ENCODE measurements around the gene EYA4.
"Not testable (repeated sequence)": the region's sequence is repeated elsewhere in the genome, so short reads cannot be mapped to it uniquely, and the experiment has no call there.

The EYA4 gene

DNA sequence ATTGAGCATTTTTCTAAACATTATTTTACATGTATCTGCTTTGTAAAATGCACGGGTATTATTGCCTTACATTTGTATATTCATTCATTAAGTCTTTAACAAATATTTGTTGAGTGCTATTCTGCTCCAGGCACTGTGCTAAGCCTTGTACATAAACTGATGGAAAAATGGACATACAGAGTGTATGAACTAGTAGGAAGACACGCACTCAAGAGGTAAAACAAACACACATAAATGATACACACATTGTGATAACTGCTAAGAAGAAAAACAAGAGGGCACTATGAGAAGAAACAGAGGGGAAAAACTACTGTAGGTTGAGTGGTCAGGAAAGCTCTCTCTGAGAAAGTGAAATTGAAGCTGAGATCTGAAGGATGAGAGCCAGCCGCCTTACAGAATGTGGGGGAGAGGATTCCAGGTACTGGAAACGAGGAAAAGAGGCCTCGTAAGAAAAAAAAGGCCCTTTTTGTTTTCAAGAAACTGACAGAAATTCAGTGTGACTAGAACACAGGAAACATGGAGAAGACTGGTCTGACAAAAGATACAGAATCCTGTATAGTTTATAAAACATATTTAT is 117.5 kb downstream of the EYA4 start:
- DNase-seq = no peak

DNA sequence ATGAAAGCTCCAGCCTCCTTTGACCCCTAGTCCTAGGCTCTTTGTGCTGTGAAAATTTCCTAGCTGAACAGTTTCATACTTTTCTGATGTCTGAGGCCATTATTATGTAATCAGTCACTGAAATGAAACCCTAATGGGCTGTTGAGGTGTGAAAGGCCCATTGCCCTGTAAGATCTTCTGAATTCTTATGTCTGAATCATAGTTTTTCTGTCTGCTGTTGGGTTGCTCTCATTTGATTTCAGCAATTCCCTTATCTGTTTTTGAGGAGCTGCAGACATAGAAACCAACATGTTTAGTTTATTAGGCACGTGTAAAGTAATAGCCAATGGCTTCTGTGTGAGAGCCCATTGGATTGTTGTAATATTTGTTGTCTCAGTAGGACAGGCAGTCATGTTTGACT is 118.1 kb downstream of the EYA4 start:
- no peak for DNase-seq

DNA sequence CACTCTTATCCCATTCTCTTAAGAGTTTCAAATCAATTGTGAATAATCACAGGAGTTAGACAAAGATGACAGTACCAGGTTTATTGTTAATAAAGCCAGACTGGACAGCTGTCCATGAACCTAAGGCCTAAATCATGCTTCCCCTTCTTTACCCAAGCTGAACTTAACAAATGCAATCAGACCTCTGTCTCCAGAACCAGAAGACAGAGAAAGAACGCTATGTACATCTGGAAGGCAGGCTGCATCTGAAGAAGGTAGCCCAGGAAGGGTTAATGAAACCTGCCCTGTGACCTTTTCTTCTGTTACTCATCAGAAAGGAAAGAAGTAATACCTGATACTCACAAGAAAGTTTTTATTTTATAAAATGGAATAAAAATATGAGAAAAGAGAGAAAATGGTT is 118.6 kb downstream of the EYA4 start:
- no peak for DNase-seq

DNA sequence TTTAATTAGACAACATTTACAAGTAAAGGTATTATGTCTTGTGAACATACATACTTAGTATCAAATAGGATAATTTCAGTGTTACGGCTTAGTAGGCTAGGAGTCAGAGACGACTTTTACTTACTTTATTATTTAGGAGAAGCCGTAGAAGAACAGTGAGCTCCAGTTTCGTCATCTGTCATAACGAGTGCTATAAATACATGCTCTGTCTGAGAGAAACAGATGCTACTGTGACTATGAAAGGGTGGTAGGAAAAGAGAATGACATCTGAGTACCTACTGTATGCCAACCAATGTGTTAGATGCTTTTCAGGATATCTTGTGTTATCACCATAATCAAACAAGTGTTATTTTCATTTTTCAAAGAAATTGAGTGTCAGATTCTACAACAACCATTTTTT is 119.0 kb downstream of the EYA4 start:
- DNase-seq = no peak

DNA sequence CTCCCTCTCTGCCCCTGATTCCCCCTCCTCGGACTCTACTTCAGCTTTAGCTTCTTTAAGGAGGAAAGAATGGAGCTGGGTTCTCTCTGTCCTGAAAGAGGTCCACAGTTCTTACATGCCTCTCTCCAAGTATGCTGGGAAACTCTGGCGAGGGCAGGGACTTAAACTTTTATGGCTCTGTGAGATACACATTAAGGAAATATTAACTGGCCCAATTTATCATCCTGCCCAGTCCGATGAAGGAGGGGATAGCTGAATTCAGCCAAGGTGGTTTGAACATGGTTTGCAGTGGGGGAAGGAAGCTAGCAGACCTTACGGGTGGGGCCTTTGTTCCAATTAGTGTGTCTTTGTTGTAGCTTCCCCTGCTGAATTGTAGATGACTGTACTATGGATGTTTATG is 121.7 kb downstream of the EYA4 start:
- no peak for DNase-seq

DNA sequence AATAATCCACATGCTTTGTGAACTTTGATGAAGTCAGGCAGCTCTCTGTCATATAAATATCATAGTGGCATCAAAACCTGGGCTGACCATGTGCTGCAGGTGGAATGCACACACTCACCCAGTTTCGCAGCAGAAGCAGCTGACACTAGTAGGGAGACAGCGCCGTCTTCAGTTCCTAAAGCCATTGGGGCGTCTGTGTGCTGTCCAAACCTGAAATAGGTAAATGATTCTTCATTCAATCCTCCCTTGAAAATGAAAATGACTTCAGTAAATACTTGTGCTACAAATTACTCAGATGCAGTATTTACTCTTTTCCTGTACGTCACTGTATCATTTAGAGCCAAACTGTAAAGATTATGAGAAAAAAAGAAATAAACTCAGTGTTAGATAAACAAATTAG is 127.5 kb downstream of the EYA4 start:
- DNase-seq = no peak

DNA sequence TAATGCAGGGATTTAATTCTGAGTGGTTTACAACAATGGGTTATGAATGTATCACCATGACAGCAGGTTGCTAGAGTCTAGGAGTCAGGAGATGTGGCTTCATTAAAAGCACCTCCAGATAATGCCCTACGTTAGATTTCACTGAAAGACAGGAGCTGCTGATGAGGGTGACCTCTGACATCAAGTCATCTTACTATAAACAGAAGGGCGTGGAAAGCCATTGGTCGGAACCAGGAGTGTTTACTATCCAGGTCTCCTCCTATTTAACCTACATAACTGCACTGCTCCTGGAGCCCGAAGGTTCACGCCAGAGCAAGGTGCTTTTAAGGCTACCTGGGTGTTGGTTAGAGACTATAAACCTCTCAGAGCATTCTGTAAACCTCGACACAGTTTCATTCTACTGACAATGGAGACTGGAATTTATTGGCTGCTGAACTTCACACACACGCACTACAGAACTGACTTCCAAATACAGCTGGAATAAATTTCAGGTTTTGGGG is 128.7 kb downstream of the EYA4 start:
- DNase-seq = no peak

DNA sequence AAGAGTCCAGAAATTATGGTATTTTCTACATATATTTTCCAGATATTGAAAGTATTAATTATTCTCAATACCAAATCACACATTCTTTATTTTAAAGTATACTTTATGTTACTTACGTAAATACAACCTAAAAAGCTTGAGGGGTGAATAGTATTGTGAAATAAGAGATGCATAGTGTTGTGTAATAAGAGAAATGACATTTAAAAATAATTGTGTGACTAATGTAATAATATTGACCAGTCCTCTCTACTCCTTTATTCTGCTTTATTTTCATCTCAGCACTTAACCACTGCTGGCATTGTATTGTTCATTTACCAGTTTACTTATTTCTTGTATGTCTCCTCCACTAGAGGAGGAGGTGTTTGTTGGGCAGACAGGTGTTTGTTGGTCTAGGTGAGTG is 135.6 kb downstream of the EYA4 start:
- no peak for DNase-seq

DNA sequence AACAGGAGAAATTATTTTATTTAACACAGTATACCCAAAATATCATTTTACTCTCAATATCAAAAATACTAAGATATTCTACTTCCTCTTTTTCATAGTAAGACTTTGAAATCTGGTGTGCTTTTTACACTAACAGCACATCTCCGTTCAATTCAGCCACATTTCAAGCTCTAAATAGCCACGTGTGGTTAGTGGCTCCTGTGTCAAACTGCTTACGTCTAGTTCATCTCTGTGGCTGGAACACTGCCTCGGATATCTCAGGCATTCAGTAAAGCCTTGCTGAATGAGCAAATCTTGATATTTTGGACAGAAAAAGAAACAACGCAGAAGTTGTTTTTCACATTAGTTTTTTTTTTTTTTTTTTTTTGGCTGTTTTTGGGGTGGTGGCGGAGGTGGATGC is 136.1 kb downstream of the EYA4 start:
- no peak for DNase-seq

DNA sequence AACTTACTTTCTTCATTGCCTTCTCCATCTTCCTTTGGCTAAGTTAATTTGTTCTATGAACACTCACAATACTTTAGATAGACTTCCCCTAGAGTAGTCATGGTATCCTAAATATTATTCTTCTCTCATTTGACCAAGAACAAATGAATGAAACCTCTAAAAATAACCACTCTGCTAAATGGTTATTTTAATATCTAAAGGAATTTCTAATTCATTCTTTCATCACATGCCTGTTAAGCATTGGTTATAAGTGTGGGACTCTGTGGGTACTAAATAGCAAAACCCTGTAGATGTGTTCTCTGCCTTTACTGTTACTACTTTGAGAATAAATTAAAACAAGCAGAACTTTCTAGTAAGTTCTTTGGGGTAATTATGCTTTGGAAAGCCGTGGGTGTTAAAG is 138.9 kb downstream of the EYA4 start:
- no peak for DNase-seq

DNA sequence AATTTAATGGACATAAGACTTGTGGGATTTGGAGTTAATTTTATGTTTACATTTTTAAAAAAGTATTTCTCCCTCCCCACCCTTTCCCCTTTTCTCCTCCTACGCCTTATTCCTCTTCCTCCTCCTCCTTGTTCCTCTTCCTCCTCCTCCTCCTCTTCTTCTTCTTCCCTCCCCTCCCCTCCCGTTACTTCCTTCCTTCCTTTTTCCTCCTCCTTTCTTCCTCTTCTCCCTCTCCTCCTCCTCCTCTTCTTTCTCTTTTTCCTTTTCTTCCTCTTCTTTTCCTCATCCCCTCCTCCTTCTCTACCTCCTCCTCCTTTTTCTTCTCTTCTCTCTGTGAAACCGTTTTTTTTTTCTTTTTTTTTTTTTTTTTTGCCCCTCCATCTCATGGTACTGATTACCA is 139.6 kb downstream of the EYA4 start:
- DNase-seq = no peak

DNA sequence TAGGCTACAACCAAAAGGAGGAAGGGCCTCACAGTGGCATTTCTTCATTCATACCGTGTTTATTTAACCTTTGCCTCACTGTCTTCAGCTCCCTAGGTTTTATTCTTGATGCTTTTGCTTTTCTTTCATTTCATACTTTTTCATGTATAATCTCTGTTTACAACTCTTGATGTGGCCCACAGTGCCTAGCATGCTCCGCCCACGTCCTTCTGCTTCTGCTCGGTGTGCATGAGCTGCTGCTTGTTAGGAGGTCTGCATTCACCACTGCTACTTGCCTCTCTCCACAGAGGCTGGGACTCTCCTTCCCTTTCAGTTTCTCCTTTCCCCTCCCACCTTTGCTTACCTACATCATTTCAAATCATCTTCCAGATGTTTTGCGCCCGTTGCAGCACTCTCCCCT is 147.6 kb downstream of the EYA4 start:
- DNase-seq = no peak

DNA sequence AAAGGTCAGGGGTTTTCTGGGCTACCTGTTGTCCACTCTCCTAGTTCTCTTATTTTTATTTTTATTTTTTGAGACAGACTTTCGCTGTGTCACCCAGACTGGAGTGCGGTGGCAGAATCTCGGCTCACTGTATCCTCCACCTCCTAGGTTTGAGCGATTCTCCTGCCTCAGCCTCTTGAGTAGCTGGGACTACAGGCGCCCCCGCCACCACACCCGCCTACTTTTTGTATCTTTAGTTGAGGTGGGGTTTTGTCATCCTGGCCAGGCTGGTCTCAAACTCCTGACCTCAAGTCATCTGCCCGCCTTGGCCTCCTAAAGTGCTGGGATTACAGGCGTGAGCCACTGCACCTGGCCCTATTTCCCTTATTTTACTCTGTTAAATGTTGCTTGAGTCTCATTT is 149.0 kb downstream of the EYA4 start:
- no peak for DNase-seq

DNA sequence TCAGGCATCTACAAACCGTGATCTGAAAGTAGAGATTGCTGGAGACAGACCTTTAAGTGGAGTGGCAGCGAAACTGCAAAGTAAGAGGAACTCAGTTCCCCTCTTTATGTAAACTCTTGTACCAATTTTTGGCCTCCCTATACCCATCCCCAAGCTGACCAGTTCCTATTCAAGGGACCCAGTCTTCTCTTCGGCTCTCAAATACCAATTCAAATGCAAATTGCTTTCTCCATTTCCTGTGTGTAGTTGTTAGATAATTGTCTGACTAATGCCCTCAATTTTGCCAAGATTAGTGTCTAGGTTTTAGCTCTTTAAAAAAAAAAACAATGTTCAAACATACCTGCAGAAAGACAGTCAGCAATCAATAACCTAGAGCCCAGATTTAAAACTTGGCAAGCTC is 150.9 kb downstream of the EYA4 start:
- no peak for DNase-seq

DNA sequence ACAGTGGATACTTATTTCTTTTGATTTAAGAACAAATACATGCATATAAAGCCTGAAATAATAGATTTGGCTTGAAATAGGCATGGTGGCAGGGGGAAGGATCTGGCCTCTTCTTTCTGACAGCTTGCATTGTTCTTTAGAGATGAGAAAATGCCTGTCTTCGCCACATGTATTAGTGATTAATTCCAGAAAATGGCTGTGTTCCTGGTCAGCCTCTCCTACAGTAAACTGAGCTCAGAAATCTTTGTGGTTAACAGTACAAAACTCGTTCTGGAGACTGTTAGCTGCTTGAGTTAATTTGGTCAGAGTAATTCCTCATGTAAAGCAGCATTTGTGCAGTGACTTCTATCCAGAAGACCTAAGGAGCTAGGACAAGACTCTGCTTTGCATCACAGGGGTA is 151.5 kb downstream of the EYA4 start:
- no peak for DNase-seq

DNA sequence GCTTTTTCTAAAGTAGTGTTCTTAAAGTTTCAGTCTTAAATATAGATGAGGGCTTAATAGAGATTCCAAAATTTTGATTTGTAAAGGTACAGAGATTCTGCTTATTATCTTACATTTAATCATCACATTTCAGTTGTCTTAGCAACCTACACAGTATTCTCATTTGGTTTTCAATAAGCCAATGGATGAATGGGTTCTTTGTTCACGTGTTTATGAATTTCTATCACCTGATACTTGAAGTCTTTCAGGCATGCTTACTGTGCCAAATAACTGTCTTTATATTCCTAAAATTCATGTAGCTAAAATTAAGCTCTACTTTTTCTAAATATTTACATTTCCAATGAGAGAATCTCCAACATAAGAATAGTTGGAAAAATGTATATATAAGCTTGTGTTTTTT is 152.7 kb downstream of the EYA4 start:
- DNase-seq = no peak

DNA sequence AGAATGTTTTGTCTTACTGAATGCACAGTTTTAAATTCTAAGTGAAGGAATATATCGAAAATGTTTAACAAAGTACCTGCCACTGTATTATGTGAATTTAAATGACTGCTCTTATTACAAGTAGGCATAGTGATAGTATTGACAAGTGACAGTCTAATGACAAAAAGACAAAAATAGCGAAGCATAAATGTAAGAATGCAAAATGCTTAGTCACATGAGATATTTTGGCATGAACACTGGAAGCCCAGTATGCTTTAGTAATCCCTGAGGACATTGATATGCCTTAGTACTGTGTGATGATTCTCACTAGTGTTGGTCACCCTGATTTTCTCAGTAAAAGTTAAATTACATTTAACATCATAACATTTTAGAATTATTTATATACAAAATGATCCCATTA is 153.5 kb downstream of the EYA4 start:
- DNase-seq = peak; percentile 32

DNA sequence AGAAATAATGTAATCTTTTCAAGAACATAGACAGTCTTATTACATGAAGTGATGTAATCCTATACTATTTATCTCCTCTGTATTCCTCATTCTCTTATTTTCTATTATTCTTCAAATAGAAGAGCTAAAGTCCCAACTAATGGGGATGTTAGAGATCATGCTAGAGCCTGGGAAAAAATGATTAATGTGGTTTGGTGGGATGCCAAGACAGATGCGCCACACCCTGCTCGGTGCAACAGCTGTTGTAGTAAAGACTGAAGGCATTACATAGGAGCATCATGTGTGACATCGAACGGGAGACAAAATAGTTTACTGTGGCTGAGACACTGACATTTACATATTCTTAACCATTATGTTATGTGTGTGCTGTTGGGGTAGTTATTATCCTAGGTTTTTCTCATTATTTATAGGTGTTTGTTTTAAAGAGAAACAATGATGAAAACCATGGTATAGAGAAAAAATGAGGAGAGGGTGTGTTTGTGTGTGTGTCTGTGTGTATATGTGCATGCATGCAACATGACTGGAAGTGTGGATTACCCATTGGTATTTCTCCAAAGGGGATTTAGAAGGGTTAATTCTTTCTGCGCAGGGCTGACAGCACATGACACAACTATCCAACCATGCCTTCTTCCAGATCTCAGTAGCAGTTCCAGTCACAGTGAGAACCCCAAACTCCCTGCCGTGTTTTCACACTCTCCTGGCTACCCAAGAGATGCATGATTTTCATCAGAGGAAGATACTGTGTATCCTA is 155.3 kb downstream of the EYA4 start:
- DNase-seq = peak; percentile 41

DNA sequence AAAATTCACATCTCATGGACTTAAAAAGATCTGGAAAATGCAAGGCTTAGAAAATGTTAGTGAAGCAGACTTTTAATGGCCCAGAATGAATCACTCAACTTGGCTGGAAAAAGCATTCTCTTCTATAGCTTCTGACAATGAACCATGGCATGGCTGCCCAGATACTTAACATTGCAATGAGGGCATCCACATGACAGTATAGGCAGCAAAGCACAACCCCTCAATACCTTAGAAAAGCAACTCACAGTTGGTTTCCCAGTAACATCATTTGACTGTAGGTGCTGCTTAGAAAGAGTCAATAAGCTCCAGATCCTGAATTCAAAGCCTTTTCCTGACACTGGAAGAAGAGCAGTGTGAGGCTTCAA is 155.8 kb downstream of the EYA4 start:
- peak; percentile 6 for DNase-seq

DNA sequence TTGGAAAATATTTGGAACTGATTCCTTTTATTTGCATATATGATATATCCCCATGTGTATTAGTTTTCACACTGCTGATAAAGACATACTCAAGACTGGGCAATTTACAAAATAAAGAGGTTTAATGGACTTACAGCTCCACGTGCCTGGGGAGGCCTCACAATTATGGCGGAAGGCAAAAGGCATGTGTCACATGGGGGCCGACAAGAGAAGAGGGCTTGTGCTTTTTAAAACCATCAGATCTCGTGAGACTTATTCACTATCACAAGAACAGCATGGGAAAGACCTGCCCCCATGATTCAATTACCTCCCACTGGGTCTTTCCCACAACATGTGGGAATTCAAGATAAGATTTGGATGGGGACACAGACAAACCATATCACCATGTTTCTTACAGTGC is 156.4 kb downstream of the EYA4 start:
- not testable (repeated sequence) for DNase-seq

DNA sequence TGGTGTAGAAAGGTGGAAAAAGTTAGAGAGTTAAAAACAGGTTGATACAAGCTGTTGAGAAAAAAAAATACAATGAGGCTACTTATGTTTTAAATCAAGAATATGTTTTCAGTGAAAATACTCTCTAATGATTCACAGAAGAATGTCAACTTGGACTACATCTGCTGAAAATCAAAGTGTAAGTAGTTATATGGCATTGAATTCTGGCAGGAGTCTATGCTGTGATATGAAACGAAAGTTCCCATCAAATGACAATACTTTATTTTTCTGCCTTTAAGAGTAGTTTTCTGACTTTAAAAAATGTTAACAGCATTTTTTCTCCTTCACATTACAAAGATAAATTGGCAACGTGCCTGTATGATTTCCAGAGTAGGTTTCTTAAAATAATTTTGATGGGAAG is 158.3 kb downstream of the EYA4 start:
- no peak for DNase-seq

DNA sequence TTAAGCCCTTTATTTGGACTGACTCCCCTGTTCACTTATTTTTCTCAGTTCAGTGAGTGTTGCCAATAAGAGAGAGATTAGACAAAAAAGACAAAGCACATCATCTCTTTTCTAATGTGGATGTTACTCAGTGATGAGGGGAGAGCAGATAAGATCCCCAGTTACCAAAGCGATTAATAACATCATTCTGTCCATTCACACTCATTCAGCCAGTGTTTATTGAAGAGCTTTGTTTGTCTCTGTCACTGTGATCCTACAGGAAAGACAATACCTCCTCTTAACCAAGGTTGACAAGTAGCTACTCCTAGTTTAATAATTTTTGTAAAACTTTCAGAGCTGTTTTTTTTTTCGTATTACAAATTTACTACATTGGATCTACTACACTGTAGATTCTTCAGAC is 163.0 kb downstream of the EYA4 start:
- DNase-seq = no peak

DNA sequence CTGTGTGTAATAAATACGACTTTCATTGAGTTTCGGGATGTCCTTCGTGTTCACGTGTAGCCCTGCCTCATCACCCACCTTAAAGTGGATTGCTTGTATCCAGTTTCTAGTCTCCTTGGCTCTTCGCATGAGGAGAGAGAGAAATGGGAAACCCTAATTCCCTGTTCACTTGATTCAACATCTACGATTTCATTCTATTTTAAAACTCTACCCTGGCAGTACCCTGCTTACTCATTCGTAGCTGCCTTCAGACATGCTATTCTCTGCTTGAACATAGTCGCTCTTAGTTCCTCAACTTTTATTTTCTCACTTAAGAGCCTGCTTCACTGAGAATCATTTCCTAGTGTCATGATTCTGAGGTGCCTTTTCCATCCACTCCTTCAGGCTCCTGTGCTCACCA is 163.6 kb downstream of the EYA4 start:
- no peak for DNase-seq

DNA sequence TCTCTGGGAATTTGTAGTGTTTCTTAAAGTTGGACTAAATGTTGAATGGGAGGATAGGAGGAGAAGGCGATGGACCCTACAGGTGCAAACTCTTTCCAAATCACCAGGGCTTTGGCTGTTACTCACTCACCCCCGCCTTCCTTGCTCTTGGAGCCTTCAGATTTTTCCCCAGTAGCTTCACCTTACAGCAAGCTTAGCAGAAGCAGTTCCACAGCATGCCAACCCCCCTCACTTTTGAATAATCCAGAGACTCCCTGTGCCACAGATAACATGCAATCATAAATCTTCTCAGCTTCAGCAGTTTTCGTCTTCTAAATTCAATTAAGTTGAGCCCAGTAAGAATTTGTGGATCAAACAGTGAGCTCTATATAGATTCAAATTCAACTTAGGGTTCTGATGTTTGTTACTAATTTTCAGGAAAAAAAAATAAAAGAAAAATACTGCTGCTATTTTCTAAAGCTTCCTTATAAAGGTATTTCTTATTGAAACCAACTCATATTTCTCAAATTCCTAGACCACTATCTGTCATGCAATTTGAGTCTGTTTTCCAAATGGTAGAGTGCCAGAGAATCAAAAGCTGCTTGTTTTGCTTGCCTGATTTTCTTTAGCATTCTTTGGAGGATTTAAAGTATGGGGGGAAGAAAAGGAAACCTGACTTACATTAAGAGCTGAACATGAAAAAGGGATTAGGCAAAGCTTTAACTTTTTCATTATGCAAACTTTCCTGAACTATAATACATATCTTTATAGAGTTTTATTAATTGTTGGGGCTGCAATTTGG is 166.4 kb downstream of the EYA4 start:
- DNase-seq = no peak
